Endodermal cell (in vitro differentiated cells): ENCODE measurements around the gene TMED5. TPM values are rescaled to one million over a fixed set of nuclear protein-coding genes. Genes with fewer than 3 reads are reported as not detected.

Source experiments
- DNase-seq: peaks from one replicate; pipeline ENCODE4 v3.0.0-alpha.2; 2017
- H3K27ac ChIP-seq: 2 replicates; pipeline ENCODE4 v1.5.1; 2013; ENCODE audit warnings: mild to moderate bottlenecking, low read depth, low read length, moderate library complexity
- H3K27me3 ChIP-seq: 2 replicates; pipeline ENCODE4 v1.6.1; 2013; ENCODE audit warnings: mild to moderate bottlenecking, low read length, moderate library complexity; ENCODE audit not compliant: insufficient read depth, control insufficient read depth, poor library complexity, severe bottlenecking
- H3K36me3 ChIP-seq: 2 replicates; pipeline ENCODE4 v1.7.0; 2013; ENCODE audit warnings: mild to moderate bottlenecking, low read length, moderate library complexity; ENCODE audit not compliant: control insufficient read depth, insufficient read depth
- H3K4me1 ChIP-seq: one replicate; pipeline ENCODE4 v1.7.0; 2013; ENCODE audit warnings: low read length; ENCODE audit not compliant: control insufficient read depth, insufficient read depth
- H3K4me3 ChIP-seq: 2 replicates; pipeline ENCODE4 v1.5.1; 2013; ENCODE audit warnings: mild to moderate bottlenecking, low read length, moderate library complexity
- H3K9ac ChIP-seq: 2 replicates; pipeline ENCODE4 v1.6.1; 2013; ENCODE audit warnings: mild to moderate bottlenecking, low read length, moderate library complexity; ENCODE audit not compliant: poor library complexity, severe bottlenecking; ENCODE audit errors: extremely low read depth
- H3K9me3 ChIP-seq: 2 replicates; pipeline ENCODE4 v1.6.1; 2013; ENCODE audit warnings: mild to moderate bottlenecking, low read length, moderate library complexity; ENCODE audit not compliant: control insufficient read depth
- H3K27ac Mint-ChIP-seq: 2 replicates; pipeline ENCODE4 v1.8.0; 2020; ENCODE audit warnings: mixed read lengths
- H3K27me3 Mint-ChIP-seq: 2 replicates; pipeline ENCODE4 v1.8.0; 2021; ENCODE audit warnings: mild to moderate bottlenecking, mixed read lengths; ENCODE audit not compliant: insufficient read depth
- H3K36me3 Mint-ChIP-seq: 2 replicates; pipeline ENCODE4 v1.8.0; 2020; ENCODE audit warnings: low read depth, mixed read lengths
- H3K4me1 Mint-ChIP-seq: 2 replicates; pipeline ENCODE4 v1.8.0; 2020; ENCODE audit warnings: mixed read lengths
- H3K4me3 Mint-ChIP-seq: 2 replicates; pipeline ENCODE4 v1.8.0; 2020; ENCODE audit warnings: mild to moderate bottlenecking, moderate library complexity, mixed read lengths
- H3K9me3 Mint-ChIP-seq: 2 replicates; pipeline ENCODE4 v1.8.0; 2020; ENCODE audit warnings: mild to moderate bottlenecking, mixed read lengths
- WGBS, 2 experiments: methylation state at CpG; one replicate each; pipeline versions ENCODE4 v1.1.5 to v1.1.7; 2013; ENCODE audit warnings: missing lambda C conversion rate in 2 of 2, mixed read lengths in 1 of 2; ENCODE audit not compliant: insufficient coverage in 1 of 2, insufficient read length in 1 of 2; 5-methylcytosine and 5-hydroxymethylcytosine counted together
- total RNA-seq, 2 donors: library from RNA; stranded (reverse); fragmentation: NEBNext Ultra II Directional in 1 of 2; extraction: Animal tissue kit (Norgen Biotek cat#: 25700) in 1 of 2; gene quantifications; 2 replicates in 1 of 2; 3 replicates in 1 of 2; pipeline ENCODE4 v1.2.1, GENCODE V29; 2021
- TF ChIP-seq, protein P1 (sequence below): fragments of 200-600 bp; sonication (generic); conservative IDR thresholded peaks from 2 replicates; pipeline ENCODE4 v1.5.0; 2021; ENCODE audit warnings: antibody characterized with exemption, mild to moderate bottlenecking

The TMED5 gene
- total RNA-seq, 2 donors from 2014 or later: 28.0 to 30.2 TPM

DNA sequence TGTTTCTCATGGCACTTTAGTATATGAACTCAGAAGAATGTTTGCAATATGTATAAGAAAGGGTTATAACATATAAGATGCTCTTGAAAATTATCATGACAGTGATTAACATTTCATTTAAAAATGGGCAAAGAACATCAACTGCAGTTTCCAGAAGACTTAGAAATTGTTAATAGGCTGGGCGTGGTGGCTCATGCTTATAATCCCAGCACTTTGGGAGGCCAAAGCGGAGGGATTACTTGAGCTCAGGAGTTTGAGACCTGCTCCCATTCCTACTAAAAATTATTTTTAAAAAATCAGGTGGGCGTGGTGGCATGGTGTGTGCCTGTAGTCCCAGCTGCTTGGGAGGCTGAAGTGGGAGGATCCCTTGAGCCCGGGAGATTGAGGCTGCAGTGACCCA lies 78.1 kb downstream of the TMED5 start:
- Mint-ChIP-seq H3K36me3 (peaks cover 38% of the 10 kb centered on the region), H3K9me3 (peaks cover 10% of the 10 kb centered on the region), H3K4me1 (peaks cover 23% of the 10 kb centered on the region), H3K27ac (no peak overlapping the region), H3K4me3 (no peak overlapping the region), H3K27me3 (no peaks in the 10 kb centered on the region)
- Histone ChIP-seq H3K9me3 (peaks cover 11% of the 10 kb centered on the region), H3K9ac (no peak overlapping the region), H3K27me3 (no peaks in the 10 kb centered on the region), H3K27ac (no peak overlapping the region), H3K36me3 (peaks cover 39% of the 10 kb centered on the region), H3K4me3 (no peak overlapping the region), H3K4me1 (peaks cover 9% of the 10 kb centered on the region)
- WGBS, 2 experiments: 92 to 93% methylated on average over 2 to 4 of the region's 4 CpGs
- TF ChIP-seq, protein P1, sequence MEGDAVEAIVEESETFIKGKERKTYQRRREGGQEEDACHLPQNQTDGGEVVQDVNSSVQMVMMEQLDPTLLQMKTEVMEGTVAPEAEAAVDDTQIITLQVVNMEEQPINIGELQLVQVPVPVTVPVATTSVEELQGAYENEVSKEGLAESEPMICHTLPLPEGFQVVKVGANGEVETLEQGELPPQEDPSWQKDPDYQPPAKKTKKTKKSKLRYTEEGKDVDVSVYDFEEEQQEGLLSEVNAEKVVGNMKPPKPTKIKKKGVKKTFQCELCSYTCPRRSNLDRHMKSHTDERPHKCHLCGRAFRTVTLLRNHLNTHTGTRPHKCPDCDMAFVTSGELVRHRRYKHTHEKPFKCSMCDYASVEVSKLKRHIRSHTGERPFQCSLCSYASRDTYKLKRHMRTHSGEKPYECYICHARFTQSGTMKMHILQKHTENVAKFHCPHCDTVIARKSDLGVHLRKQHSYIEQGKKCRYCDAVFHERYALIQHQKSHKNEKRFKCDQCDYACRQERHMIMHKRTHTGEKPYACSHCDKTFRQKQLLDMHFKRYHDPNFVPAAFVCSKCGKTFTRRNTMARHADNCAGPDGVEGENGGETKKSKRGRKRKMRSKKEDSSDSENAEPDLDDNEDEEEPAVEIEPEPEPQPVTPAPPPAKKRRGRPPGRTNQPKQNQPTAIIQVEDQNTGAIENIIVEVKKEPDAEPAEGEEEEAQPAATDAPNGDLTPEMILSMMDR: no peak
- no peak for DNase-seq

Other genes starting within 250 kb of the TMED5 start
- gene DIPK1A, start 219.0 kb downstream of the TMED5 start, total RNA-seq: 1 to 10 TPM; 4.0 to 6.6 TPM
- gene MTF2, start 101.1 kb downstream of the TMED5 start, total RNA-seq: 100 to 1,000 TPM in 1 of 2 donors, 10 to 100 TPM in 1; 85.0 to 103 TPM
- 10 to 100 TPM; 13.8 to 23.8 TPM for gene CCDC18, start 311 bp upstream of the TMED5 start, total RNA-seq
- 10 to 100 TPM; 44.3 to 56.4 TPM for gene DR1, start 165.5 kb upstream of the TMED5 start, total RNA-seq